GM12872 (cell line): ENCODE data around the gene CNOT6.

Source experiments
- TF ChIP-seq, protein P1 (sequence below): IDR thresholded peaks from 3 replicates; pipeline ENCODE4 v1.5.1; 2011; ENCODE audit warnings: low read depth, mild to moderate bottlenecking, low read length, moderate library complexity; ENCODE audit not compliant: insufficient read depth

The CNOT6 gene

DNA sequence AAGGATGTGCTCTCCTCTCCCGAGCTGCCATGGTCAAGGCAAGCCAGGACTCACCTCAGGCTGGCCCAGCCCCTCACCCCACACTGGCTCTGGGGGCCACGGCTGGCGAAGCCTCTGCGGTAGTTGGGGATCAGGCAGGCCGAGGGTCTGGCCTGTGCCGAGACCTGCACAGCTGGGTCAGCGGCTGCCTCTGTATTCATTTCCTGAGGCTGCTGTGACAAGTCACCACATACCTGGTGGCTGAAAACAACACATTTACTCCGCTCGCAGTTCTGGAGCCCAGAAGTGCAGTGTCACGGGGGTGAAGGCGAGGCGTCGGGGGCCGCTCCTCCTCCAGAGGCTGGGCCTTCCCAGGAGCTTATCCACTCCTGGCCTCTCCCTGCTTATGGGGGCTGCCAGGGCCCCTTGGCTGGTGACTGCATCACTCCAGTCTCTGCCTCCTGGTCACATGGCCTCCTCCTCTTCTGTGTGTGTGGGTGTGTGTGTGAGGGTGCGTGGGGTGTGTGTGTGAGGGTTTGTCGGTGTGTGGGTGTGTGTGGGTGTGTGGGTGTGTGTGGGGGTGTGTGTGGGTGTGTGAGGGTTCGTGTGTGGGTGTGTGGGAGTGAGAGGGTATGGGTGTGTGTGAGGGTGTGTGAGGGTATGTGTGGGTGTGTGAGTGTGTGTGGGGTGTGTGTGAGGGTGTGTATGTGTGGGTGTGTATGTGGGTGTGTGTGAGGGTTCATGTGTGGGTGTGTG, 100.3 kb downstream of the CNOT6 start:
- TF ChIP-seq, protein P1, sequence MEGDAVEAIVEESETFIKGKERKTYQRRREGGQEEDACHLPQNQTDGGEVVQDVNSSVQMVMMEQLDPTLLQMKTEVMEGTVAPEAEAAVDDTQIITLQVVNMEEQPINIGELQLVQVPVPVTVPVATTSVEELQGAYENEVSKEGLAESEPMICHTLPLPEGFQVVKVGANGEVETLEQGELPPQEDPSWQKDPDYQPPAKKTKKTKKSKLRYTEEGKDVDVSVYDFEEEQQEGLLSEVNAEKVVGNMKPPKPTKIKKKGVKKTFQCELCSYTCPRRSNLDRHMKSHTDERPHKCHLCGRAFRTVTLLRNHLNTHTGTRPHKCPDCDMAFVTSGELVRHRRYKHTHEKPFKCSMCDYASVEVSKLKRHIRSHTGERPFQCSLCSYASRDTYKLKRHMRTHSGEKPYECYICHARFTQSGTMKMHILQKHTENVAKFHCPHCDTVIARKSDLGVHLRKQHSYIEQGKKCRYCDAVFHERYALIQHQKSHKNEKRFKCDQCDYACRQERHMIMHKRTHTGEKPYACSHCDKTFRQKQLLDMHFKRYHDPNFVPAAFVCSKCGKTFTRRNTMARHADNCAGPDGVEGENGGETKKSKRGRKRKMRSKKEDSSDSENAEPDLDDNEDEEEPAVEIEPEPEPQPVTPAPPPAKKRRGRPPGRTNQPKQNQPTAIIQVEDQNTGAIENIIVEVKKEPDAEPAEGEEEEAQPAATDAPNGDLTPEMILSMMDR, result no peak

DNA sequence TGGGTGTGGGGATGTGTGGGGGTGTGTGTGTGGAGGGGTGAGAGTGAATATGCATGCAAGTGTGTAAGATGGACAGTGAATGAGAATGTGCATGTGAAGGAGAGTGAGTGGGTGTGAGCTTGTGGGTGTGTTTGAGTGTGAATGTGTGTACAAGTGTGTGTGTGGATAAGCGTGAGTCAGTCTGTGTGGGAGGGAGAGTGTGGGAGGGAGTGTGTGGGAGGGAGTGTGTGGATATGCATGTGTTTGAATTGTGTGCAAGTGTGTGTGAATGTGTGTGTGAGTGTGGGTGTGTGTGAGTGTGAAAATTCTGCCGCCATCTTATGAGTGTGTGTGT, 100.8 kb downstream of the CNOT6 start:
- TF ChIP-seq, protein P1, result no peak

DNA sequence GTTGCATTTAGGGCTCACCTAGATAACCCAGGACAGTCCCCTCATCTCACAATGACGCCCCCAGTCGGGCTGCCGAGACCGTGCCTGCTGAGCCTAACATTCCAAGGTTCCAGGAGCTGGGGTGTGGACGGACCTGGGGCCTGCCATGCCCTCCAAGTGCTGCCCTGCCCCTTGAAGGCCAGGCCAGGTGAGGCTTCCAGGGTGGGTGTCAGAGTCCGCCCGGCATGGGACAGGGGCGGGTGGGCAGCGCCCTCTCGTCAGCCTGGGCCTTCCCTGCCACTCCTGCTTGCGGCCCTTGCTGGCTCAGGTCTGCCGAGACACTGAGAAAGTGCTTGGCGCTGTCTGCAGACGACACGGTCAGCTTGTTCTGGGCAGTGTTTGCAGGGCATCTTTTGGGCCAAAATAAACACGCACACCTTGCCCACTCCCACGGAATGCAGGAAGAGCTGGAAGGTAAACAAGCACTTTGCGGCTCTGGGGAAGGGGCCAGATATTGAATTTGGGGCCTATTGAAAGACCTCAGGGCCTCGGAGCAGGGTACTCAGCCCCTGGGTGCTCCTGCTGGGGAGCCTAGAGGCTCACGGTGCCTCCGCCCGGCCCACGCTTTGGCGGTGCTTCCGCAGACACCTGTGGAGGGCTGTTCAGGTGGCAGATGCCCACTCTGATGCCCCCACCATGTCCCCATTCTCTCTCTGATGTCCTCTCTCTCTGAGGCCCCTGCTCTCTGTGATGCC, 101.4 kb downstream of the CNOT6 start:
- TF ChIP-seq, protein P1, result no peak

DNA sequence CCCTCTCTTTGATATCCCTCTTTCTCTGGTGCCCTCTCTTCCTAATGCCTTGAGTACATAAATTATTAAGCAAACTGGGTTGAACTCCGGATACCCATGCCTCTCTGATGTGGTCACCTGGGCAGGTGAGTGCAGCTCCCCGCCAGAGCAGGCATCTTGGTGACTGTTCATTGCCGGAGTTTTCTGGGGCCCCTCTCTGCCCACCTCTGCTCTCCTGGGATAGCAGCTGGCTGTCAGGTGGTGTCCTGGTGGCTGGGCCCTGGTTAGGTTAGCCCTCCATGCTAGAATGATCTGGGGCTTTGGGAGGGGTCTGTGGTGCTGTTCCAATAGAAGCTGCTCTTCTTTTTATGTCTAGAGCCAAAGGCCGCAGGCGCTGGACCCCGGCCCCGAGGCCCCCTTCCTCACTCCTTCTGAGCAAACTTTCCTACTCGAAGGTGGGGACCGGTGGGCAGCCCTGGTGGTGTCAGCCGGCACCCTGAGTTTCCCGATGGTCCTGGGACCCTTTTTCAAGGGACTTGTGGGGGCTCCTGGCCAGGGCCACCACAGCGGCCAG, 102.0 kb downstream of the CNOT6 start:
- TF ChIP-seq, protein P1, result no peak

DNA sequence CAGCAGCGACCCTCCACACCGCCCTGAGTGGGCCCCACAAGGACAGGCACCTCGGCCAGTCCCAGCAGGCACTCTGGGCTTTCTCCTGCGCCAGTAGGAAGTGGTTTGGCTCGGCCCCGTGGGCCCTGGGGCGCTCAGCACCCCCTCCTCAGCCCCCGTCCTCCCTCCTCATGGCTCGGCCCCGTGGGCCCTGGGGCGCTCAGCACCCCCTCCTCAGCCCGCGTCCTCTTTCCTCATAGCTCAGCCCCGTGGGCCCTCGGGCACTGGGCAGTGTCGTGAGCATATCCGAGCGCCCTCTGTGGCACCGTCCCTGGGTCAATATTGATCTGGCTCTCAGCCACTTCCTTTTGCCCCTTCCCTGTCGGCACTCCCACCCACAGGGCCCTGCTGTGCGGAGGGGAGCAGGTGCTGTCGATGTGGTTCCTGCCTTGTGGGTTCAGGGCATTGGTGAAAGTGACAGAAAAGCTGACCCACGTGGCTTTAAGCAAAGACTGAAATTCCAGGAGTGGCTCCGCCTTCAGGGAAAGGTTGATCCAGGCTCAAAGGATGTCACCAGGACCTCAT, 102.6 kb downstream of the CNOT6 start:
- TF ChIP-seq, protein P1, result no peak

DNA sequence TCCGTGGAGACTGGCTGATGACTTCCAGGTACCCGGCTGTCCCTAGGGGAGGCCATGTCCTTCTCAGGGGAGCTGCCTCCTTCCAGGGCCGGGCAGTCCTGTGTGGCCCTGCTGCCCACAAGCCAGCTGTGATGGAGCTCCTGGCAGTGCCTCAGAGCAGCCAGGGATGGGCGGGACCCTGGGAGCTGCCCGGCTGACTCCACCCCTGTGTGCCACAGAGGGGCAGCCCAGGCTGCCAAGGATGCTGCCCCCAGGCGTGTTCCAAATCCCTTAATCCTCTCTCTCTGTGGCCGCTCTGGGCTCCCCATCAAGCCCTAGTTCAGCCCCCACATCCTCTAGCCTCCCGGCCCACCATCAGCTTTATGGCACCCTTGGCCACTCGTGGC, 104.1 kb downstream of the CNOT6 start:
- TF ChIP-seq, protein P1, result no peak

DNA sequence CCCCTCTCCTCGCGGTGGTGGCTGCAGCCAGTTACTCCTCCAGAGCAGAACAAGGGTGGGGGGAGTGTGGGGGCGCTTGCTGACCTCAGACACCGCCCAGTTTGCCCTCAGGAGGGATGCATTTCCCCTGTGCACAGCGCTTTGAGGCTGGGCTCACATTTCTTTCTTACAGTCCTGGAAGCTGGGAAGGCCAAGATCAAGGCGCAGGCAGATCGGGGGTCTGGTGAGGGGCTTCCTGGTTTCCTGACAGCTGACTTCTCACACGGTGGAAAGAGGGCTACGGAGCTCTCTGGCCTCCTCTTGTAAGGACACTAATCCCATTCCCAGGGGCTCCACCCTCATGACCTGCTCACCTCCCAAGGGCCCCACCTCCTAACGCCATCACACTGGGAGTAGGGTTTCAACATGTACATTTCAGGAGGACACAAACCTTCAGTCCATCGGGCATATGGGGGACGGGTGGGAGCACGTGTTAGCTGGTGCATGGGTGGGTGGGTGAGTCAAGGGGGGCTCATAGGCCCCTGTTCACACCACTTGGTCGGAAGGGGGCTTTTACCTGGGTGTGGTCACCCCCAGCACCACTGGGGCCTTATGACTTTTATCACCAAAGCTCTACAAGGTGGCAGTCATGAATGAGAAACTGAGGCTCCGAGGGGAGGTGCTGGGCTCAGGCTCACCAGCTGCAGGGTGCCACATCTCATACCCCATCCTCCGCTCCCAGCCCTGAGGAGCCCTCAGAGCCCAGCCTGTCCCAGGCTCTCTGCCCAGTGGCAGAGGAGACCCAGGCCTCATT, 104.8 kb downstream of the CNOT6 start:
- TF ChIP-seq, protein P1, result no peak
